H1 (cell line): Measurements from ENCODE around the gene PKMYT1. TPM values are rescaled to one million over a fixed set of nuclear protein-coding genes. Genes with fewer than 3 reads are reported as not detected.

Source experiments
- CTCF ChIA-PET: fragments of 300-600 bp; sonication (Branson Sonifier 250); formaldehyde crosslinking; loops from one replicate; lab custom pipeline; 2021; ENCODE audit not compliant: partially characterized antibody; lab: Charles Lee
- POLR2A ChIA-PET: fragments of 300-600 bp; sonication (Branson Sonifier 250); formaldehyde crosslinking; loops from one replicate; lab custom pipeline; 2021; ENCODE audit warnings: inconsistent platforms; ENCODE audit not compliant: partially characterized antibody; lab: Charles Lee
- DNase-seq, 2 experiments: peaks; one replicate each; pipeline versions ENCODE4 v3.0.0 to v3.0.0-alpha.2; 2010 to 2022; ENCODE audit warnings: low spot score in 2 of 2, low read depth in 1 of 2, mixed read lengths in 1 of 2
- FAIRE-seq: peaks from 2 replicates; lab custom pipeline; 2011; peaks lifted over from hg19 to GRCh38; lab: Jason Lieb, UNC
- H2AFZ ChIP-seq: 2 replicates; pipeline ENCODE4 v1.8.1; 2012; ENCODE audit warnings: low read length, inconsistent platforms
- H2AK5ac ChIP-seq: 2 replicates; pipeline ENCODE4 v1.6.1; 2013; ENCODE audit warnings: low read depth, low read length
- H2BK120ac ChIP-seq: replicated peaks from 2 replicates; pipeline ENCODE3; 2013; ENCODE audit warnings: low read depth, low read length, inconsistent platforms
- H2BK12ac ChIP-seq: 2 replicates; pipeline ENCODE4 v1.6.1; 2013; ENCODE audit warnings: low read depth, low read length
- H2BK15ac ChIP-seq: 2 replicates; pipeline ENCODE4 v1.6.1; 2013; ENCODE audit warnings: low read length
- H2BK20ac ChIP-seq: 2 replicates; pipeline ENCODE4 v1.6.1; 2013; ENCODE audit warnings: low read length
- H2BK5ac ChIP-seq: 2 replicates; pipeline ENCODE4 v1.6.1; 2013; ENCODE audit warnings: low read depth, low read length
- H3K14ac ChIP-seq: 2 replicates; pipeline ENCODE4 v1.6.1; 2013; ENCODE audit warnings: inconsistent platforms; ENCODE audit not compliant: insufficient read length
- H3K18ac ChIP-seq: 2 replicates; pipeline ENCODE4 v1.6.1; 2013; ENCODE audit warnings: low read length; ENCODE audit errors: extremely low read depth
- H3K23ac ChIP-seq: 2 replicates; pipeline ENCODE4 v1.6.1; 2013; ENCODE audit warnings: inconsistent platforms; ENCODE audit not compliant: insufficient read length
- H3K23me2 ChIP-seq: 2 replicates; pipeline ENCODE4 v1.6.1; 2013; ENCODE audit warnings: low read depth, low read length
- H3K27ac ChIP-seq: 2 replicates; pipeline ENCODE4 v1.6.1; 2011; ENCODE audit warnings: low read depth, low read length, inconsistent platforms
- H3K27me3 ChIP-seq, 4 experiments: replicated peaks in 1 of 4; 1 replicate in 1 of 4; 2 replicates in 3 of 4; pipeline versions ENCODE4 v1.6.1 to v1.8.1; 2011 to 2013; ENCODE audit warnings: low read length in 3 of 4, mild to moderate bottlenecking in 3 of 4, inconsistent platforms in 2 of 4, mixed read lengths in 2 of 4, moderate library complexity in 1 of 4; ENCODE audit not compliant: control insufficient read depth in 3 of 4, insufficient read depth in 3 of 4; ENCODE audit errors: extremely low read depth in 1 of 4
- H3K36me3 ChIP-seq, 4 experiments: 2 replicates each; pipeline versions ENCODE4 v1.6.1 to v1.8.1; 2011 to 2013; ENCODE audit warnings: mild to moderate bottlenecking in 4 of 4, low read length in 3 of 4, moderate library complexity in 2 of 4, control low read depth in 1 of 4, inconsistent platforms in 1 of 4; ENCODE audit not compliant: insufficient read depth in 4 of 4, control insufficient read depth in 2 of 4
- H3K4ac ChIP-seq: replicated peaks from 2 replicates; pipeline ENCODE3; 2013; ENCODE audit warnings: low read length, low read depth, mixed read lengths, inconsistent platforms; ENCODE audit not compliant: insufficient read length
- H3K4me1 ChIP-seq, 4 experiments: replicated peaks in 1 of 4; 1 replicate in 1 of 4; 2 replicates in 3 of 4; pipeline versions ENCODE4 v1.6.1 to v1.8.1; 2011 to 2013; ENCODE audit warnings: low read length in 3 of 4, inconsistent platforms in 2 of 4, mixed read lengths in 1 of 4; ENCODE audit not compliant: insufficient read depth in 4 of 4, control insufficient read depth in 3 of 4
- H3K4me2 ChIP-seq, 2 experiments: 2 replicates each; pipeline versions ENCODE4 v1.6.1 to v1.8.1; 2011 to 2013; ENCODE audit warnings: low read depth in 2 of 2, low read length in 2 of 2, control low read depth in 1 of 2, inconsistent platforms in 1 of 2, mild to moderate bottlenecking in 1 of 2; ENCODE audit not compliant: insufficient read depth in 1 of 2
- H3K4me3 ChIP-seq, 4 experiments: fragments of 200-600, 300-600 bp in 1 of 4; sonication (generic), shearing (Covaris generic), sonication (Bioruptor Twin) in 1 of 4; 2 replicates each; pipeline versions ENCODE4 v1.5.1 to v1.8.1; 2011 to 2016; ENCODE audit warnings: low read length in 4 of 4, low read depth in 3 of 4, control low read depth in 2 of 4, inconsistent platforms in 2 of 4, mild to moderate bottlenecking in 2 of 4, mixed read lengths in 1 of 4, moderate library complexity in 1 of 4; ENCODE audit not compliant: insufficient read depth in 2 of 4; ENCODE audit errors: extremely low read depth in 1 of 4
- H3K56ac ChIP-seq: replicated peaks from 2 replicates; pipeline ENCODE3; 2013; ENCODE audit warnings: low read depth, mild to moderate bottlenecking, mixed read lengths, low read length, inconsistent platforms; ENCODE audit not compliant: insufficient read length
- H3K79me1 ChIP-seq: 2 replicates; pipeline ENCODE4 v1.6.1; 2013; ENCODE audit warnings: low read depth, low read length, control low read depth
- H3K79me2 ChIP-seq, 2 experiments: 2 replicates each; pipeline versions ENCODE4 v1.6.1 to v1.8.1; 2012 to 2013; ENCODE audit warnings: low read length in 2 of 2, mild to moderate bottlenecking in 2 of 2, inconsistent platforms in 1 of 2; ENCODE audit not compliant: insufficient read depth in 2 of 2, control insufficient read depth in 1 of 2
- H3K9ac ChIP-seq, 4 experiments: replicated peaks in 1 of 4; 1 replicate in 1 of 4; 2 replicates in 3 of 4; pipeline versions ENCODE4 v1.6.1 to v1.8.1; 2011 to 2013; ENCODE audit warnings: low read depth in 3 of 4, low read length in 3 of 4, control low read depth in 2 of 4, mild to moderate bottlenecking in 2 of 4, moderate library complexity in 2 of 4, inconsistent platforms in 1 of 4; ENCODE audit errors: extremely low read depth in 1 of 4
- H3K9me3 ChIP-seq, 2 experiments: 2 replicates each; pipeline versions ENCODE4 v1.6.1 to v1.8.1; 2012 to 2013; ENCODE audit warnings: mild to moderate bottlenecking in 2 of 2, moderate library complexity in 2 of 2, control low read depth in 1 of 2, inconsistent platforms in 1 of 2, low read depth in 1 of 2, low read length in 1 of 2, mixed read lengths in 1 of 2; ENCODE audit not compliant: insufficient read depth in 2 of 2
- H4K20me1 ChIP-seq, 2 experiments: replicated peaks in 1 of 2; 2 replicates each; pipeline versions ENCODE3 to v1.8.1; 2011 to 2013; ENCODE audit warnings: inconsistent platforms in 2 of 2, low read length in 2 of 2, mild to moderate bottlenecking in 1 of 2; ENCODE audit not compliant: insufficient read depth in 2 of 2, control insufficient read depth in 1 of 2
- H4K5ac ChIP-seq: 2 replicates; pipeline ENCODE4 v1.6.1; 2013; ENCODE audit warnings: low read length, low read depth, mixed read lengths, inconsistent platforms; ENCODE audit not compliant: insufficient read length
- H4K8ac ChIP-seq: 2 replicates; pipeline ENCODE4 v1.8.0; 2013; ENCODE audit warnings: mild to moderate bottlenecking, moderate library complexity, low read length, inconsistent platforms; ENCODE audit not compliant: insufficient read depth; ENCODE audit errors: extremely low read depth
- H4K91ac ChIP-seq: replicated peaks from 2 replicates; pipeline ENCODE3; 2013; ENCODE audit warnings: low read length, mixed read lengths, inconsistent platforms; ENCODE audit not compliant: insufficient read length
- WGBS, 2 experiments: shearing (Covaris generic) in 1 of 2; methylation state at CpG; one replicate each; pipeline versions ENCODE4 v1.1.6 to v1.1.7; 2013 to 2015; ENCODE audit warnings: low lambda C conversion rate in 2 of 2, mixed read lengths in 2 of 2, inconsistent platforms in 1 of 2, low coverage in 1 of 2, missing lambda C conversion rate in 1 of 2; ENCODE audit not compliant: insufficient replicate concordance in 2 of 2, insufficient coverage in 1 of 2, insufficient read length in 1 of 2; ENCODE audit errors: extremely low coverage in 1 of 2, missing lambda C conversion rate in 1 of 2; 5-methylcytosine and 5-hydroxymethylcytosine counted together
- polyA plus RNA-seq, 7 experiments: library from polyadenylated mRNA; depleted of rRNA in 3 of 7; stranded (reverse) in 5 of 7; unstranded in 2 of 7; fragments of >200 nt in 5 of 7; fragments of 200-250 nt in 2 of 7; gene quantifications; 1 replicate in 5 of 7; 2 replicates in 1 of 7; 4 replicates in 1 of 7; pipeline versions ENCODE4 v1.2.1 to v1.2.3, GENCODE V29; 2011 to 2013; ENCODE audit warnings: missing spikeins in 2 of 7, mixed read lengths in 2 of 7
- total RNA-seq: library from RNA; stranded (reverse); fragmentation: NEBNext Ultra II Directional; extraction: Animal tissue kit (Norgen Biotek cat#: 25700); gene quantifications from 2 replicates; pipeline ENCODE4 v1.2.1, GENCODE V29; 2021

Gene PKMYT1
- total and polyA plus RNA-seq, 2 of the 8 experiments (the other 6 are each of a cell fraction or from before 2014, with no cell fraction given): 74.7 to 85.2 TPM

DNA sequence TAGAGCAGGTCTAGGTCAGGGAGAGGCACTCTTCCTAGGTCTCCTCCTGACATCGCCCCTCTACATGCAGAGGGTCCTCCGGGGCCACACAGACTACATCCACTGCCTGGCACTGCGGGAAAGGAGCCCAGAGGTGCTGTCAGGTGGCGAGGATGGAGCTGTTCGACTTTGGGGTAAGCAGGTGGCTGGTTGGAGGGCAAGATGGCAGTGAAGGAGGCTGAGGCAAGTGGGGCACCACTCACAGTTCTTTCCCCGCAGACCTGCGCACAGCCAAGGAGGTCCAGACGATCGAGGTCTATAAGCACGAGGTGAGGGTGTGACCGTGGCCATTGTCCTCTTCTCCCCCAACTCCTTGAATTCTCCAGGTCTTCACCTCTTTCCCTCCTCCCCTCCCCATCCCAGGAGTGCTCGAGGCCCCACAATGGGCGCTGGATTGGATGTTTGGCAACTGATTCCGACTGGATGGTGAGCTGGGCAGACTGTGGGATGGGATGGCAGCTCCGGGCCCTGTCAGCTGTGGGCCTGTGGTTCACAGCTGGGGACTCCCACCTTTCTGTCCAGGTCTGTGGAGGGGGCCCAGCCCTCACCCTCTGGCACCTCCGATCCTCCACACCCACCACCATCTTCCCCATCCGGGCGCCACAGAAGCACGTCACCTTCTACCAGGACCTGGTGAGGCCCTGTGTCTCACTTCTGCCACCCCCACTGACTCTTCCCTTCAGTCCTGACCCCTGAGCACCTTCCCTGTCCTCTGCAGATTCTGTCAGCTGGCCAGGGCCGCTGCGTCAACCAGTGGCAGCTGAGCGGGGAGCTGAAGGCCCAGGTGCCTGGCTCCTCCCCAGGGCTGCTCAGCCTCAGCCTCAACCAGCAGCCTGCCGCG, 46.6 kb upstream of the PKMYT1 start:
- H3K27me3 ChIP-seq: no peaks in the 10 kb centered on the region
- H2AFZ ChIP-seq: no peak overlapping the region
- ChIA-PET CTCF (interaction anchor here (0.7 to 23.8 kb wide), 8 partner anchors 8 to 98 kb away, joined by 3 to 639 read pairs (median 4); partner anchors contain the start of genes CLDN6, CLDN9, HCFC1R1 and THOC6), POLR2A (interaction anchor here (1.2 to 35.7 kb wide), 14 partner anchors 2 to 102 kb away, joined by 3 to 1808 read pairs (median 34); partner anchors contain the start of genes BICDL2, CLDN6, CLDN9 and HCFC1R1)
- peaks cover 15% of the 10 kb centered on the region; the same call in 1 of the 2 replicates for H3K23me2 ChIP-seq
- WGBS, 2 experiments: 95% methylated on average over 24 of the region's 24 CpGs; no CpG with 5 or more reads in 1 of the 2 experiments
- H2BK120ac ChIP-seq: no peak overlapping the region
- no peak overlapping the region for H2BK12ac ChIP-seq
- H3K9me3 ChIP-seq: no peaks in the 10 kb centered on the region
- H3K56ac ChIP-seq: no peak overlapping the region
- no peak overlapping the region for H2BK20ac ChIP-seq
- DNase-seq: peak in 1 of 2 experiments; percentile 49
- H3K4ac ChIP-seq: no peak overlapping the region
- H4K91ac ChIP-seq: no peak overlapping the region
- no peak overlapping the region for H3K4me3 ChIP-seq
- no peak overlapping the region for H3K4me2 ChIP-seq
- H3K18ac ChIP-seq: no peak overlapping the region
- H2BK5ac ChIP-seq: no peak overlapping the region
- H3K23ac ChIP-seq: no peak overlapping the region
- no peak overlapping the region for H2AK5ac ChIP-seq
- H2BK15ac ChIP-seq: no peak overlapping the region
- H3K14ac ChIP-seq: no peak overlapping the region
- H4K20me1 ChIP-seq: peaks cover 9 to 31% of the 10 kb centered on the region in 2 experiments
- peaks cover 0 to 24% (median 19%) of the 10 kb centered on the region in 4 experiments; a peak in 6 of 7 replicates for H3K4me1 ChIP-seq
- H3K79me1 ChIP-seq: no peaks in the 10 kb centered on the region
- no peak for FAIRE-seq
- H4K5ac ChIP-seq: no peak overlapping the region
- no peak overlapping the region; the same call in 1 of the 2 replicates for H4K8ac ChIP-seq
- H3K9ac ChIP-seq: no peak overlapping the region
- no peaks in the 10 kb centered on the region for H3K79me2 ChIP-seq
- H3K36me3 ChIP-seq: peaks cover 0 to 21% (median 11%) of the 10 kb centered on the region in 4 experiments; a peak in 7 of 8 replicates
- H3K27ac ChIP-seq: no peak overlapping the region
